ENCODE results near the gene AK1.

- TF ChIP-seq CTCF (conservative IDR thresholded peaks at IDR 0.05; ENCODE audit: low read length) (no peak), EZH2phosphoT487 (IDR thresholded peaks at IDR 0.05; ENCODE audit: borderline replicate concordance, low read depth, low read length) (no peak)
Measured at GRCh38 chr9:127833555-127833954, 43.9 kb downstream of the AK1 start.

All from OCI-LY7 (cell line).